HEK293 (cell line): ENCODE results near the gene KCTD6.

ENCODE experiments used
- KLF1 ChIP-seq: fragments of 450-650 bp; formaldehyde crosslinking; IDR thresholded peaks from 2 replicates; pipeline ENCODE4 v1.5.1; 2016; ENCODE audit warnings: missing biosample characterization, missing genetic modification characterization
- KLF10 ChIP-seq: fragments of 450-650 bp; IDR thresholded peaks from 2 replicates; pipeline ENCODE4 v1.5.1; 2018; ENCODE audit warnings: missing biosample characterization, mild to moderate bottlenecking, missing genetic modification characterization
- SP2 ChIP-seq: fragments of 450-650 bp; formaldehyde crosslinking; IDR thresholded peaks from 2 replicates; pipeline ENCODE4 v1.5.1; 2016; ENCODE audit warnings: missing biosample characterization, missing genetic modification characterization
- TRIM28 ChIP-seq: IDR thresholded peaks from 2 replicates; pipeline ENCODE4 v1.6.1; 2011; ENCODE audit warnings: low read length, control low read depth, borderline replicate concordance
- ZBTB7A ChIP-seq: fragments of 450-650 bp; formaldehyde crosslinking; IDR thresholded peaks from 2 replicates; pipeline ENCODE4 v1.5.1; 2016; ENCODE audit warnings: low read depth, missing biosample characterization, missing genetic modification characterization
- ZNF10 ChIP-seq: fragments of 450-650 bp; formaldehyde crosslinking; IDR thresholded peaks from 2 replicates; pipeline ENCODE4 v1.5.1; 2017; ENCODE audit warnings: missing biosample characterization, missing genetic modification characterization
- ZNF184 ChIP-seq: fragments of 450-650 bp; IDR thresholded peaks from 2 replicates; pipeline ENCODE4 v1.5.1; 2018; ENCODE audit warnings: missing biosample characterization, mild to moderate bottlenecking, missing genetic modification characterization
- ZNF266 ChIP-seq: fragments of 450-650 bp; formaldehyde crosslinking; IDR thresholded peaks from 2 replicates; pipeline ENCODE4 v1.5.1; 2016; ENCODE audit warnings: missing biosample characterization, missing genetic modification characterization, low read depth
- ZNF274 ChIP-seq, 2 experiments: fragments of 200-500 bp in 1 of 2; fragments of 450-650 bp in 1 of 2; sonication (Bioruptor generic) in 1 of 2; formaldehyde crosslinking in 1 of 2; IDR thresholded peaks; 2 replicates each; pipeline versions ENCODE4 v1.5.1 to v1.6.1; 2014 to 2016; ENCODE audit warnings: borderline replicate concordance in 1 of 2, inconsistent platforms in 1 of 2, low read length in 1 of 2, missing biosample characterization in 1 of 2, missing genetic modification characterization in 1 of 2
- ZNF707 ChIP-seq: fragments of 450-650 bp; formaldehyde crosslinking; IDR thresholded peaks from 2 replicates; pipeline ENCODE4 v1.5.1; 2016; ENCODE audit warnings: missing biosample characterization, missing genetic modification characterization
- TF ChIP-seq, protein P1 (sequence below): fragments of 450-650 bp; formaldehyde crosslinking; IDR thresholded peaks from 2 replicates; pipeline ENCODE4 v1.5.1; 2016; ENCODE audit warnings: missing biosample characterization, missing genetic modification characterization
- TF ChIP-seq, protein P2 (sequence below): fragments of 450-650 bp; IDR thresholded peaks from 2 replicates; pipeline ENCODE4 v1.5.1; 2018; ENCODE audit warnings: missing biosample characterization, missing genetic modification characterization
- TF ChIP-seq, protein P3 (sequence below): fragments of 450-650 bp; formaldehyde crosslinking; IDR thresholded peaks from 2 replicates; pipeline ENCODE4 v1.5.1; 2016; ENCODE audit warnings: missing biosample characterization, missing genetic modification characterization
- TF ChIP-seq, protein P4 (sequence below): fragments of 450-650 bp; formaldehyde crosslinking; IDR thresholded peaks from 2 replicates; pipeline ENCODE4 v1.5.1; 2016; ENCODE audit warnings: missing biosample characterization, missing genetic modification characterization

DNA sequence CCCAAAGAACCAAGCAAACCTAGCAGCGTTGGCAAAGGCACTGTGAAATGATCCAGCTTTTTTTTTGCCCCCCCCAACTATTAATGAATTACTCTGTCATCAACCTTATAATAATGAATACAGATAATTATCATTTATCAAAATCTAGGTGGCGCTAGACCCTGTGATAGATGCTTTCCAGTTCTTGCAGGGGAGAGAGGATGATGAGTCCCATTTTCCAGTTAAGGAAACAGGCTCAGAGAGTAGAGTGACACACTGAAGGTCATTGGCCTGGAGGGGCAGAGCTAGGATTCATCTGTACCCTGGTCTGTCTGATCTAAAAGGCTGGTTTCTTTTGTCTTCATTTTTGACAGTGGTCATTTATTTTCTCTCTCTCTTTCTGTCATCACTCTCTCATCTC, 40.1 kb downstream of the KCTD6 start:
- TF ChIP-seq ZBTB7A (tag by site-specific recombination) (no peak), SP2 (tag by site-specific recombination) (no peak), KLF1 (tag by site-specific recombination) (no peak), KLF10 (tag by site-specific recombination) (no peak), ZNF274 (IDR thresholded peaks at IDR 0.05; ENCODE audit: low read length) (no peak), ZNF274 (tag by site-specific recombination; IDR thresholded peaks at IDR 0.05; ENCODE audit: borderline replicate concordance) (no peak), ZNF184 (tag by site-specific recombination) (no peak), ZNF707 (tag by site-specific recombination) (no peak), TRIM28 (no peak), ZNF266 (tag by site-specific recombination) (no peak), ZNF10 (no peak)
- TF ChIP-seq, protein P1, sequence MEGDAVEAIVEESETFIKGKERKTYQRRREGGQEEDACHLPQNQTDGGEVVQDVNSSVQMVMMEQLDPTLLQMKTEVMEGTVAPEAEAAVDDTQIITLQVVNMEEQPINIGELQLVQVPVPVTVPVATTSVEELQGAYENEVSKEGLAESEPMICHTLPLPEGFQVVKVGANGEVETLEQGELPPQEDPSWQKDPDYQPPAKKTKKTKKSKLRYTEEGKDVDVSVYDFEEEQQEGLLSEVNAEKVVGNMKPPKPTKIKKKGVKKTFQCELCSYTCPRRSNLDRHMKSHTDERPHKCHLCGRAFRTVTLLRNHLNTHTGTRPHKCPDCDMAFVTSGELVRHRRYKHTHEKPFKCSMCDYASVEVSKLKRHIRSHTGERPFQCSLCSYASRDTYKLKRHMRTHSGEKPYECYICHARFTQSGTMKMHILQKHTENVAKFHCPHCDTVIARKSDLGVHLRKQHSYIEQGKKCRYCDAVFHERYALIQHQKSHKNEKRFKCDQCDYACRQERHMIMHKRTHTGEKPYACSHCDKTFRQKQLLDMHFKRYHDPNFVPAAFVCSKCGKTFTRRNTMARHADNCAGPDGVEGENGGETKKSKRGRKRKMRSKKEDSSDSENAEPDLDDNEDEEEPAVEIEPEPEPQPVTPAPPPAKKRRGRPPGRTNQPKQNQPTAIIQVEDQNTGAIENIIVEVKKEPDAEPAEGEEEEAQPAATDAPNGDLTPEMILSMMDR (tag by site-specific recombination), result no peak
- TF ChIP-seq, protein P2, sequence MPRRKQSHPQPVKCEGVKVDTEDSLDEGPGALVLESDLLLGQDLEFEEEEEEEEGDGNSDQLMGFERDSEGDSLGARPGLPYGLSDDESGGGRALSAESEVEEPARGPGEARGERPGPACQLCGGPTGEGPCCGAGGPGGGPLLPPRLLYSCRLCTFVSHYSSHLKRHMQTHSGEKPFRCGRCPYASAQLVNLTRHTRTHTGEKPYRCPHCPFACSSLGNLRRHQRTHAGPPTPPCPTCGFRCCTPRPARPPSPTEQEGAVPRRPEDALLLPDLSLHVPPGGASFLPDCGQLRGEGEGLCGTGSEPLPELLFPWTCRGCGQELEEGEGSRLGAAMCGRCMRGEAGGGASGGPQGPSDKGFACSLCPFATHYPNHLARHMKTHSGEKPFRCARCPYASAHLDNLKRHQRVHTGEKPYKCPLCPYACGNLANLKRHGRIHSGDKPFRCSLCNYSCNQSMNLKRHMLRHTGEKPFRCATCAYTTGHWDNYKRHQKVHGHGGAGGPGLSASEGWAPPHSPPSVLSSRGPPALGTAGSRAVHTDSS, result no peak
- TF ChIP-seq, protein P3, sequence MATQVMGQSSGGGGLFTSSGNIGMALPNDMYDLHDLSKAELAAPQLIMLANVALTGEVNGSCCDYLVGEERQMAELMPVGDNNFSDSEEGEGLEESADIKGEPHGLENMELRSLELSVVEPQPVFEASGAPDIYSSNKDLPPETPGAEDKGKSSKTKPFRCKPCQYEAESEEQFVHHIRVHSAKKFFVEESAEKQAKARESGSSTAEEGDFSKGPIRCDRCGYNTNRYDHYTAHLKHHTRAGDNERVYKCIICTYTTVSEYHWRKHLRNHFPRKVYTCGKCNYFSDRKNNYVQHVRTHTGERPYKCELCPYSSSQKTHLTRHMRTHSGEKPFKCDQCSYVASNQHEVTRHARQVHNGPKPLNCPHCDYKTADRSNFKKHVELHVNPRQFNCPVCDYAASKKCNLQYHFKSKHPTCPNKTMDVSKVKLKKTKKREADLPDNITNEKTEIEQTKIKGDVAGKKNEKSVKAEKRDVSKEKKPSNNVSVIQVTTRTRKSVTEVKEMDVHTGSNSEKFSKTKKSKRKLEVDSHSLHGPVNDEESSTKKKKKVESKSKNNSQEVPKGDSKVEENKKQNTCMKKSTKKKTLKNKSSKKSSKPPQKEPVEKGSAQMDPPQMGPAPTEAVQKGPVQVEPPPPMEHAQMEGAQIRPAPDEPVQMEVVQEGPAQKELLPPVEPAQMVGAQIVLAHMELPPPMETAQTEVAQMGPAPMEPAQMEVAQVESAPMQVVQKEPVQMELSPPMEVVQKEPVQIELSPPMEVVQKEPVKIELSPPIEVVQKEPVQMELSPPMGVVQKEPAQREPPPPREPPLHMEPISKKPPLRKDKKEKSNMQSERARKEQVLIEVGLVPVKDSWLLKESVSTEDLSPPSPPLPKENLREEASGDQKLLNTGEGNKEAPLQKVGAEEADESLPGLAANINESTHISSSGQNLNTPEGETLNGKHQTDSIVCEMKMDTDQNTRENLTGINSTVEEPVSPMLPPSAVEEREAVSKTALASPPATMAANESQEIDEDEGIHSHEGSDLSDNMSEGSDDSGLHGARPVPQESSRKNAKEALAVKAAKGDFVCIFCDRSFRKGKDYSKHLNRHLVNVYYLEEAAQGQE (tag by site-specific recombination), result no peak
- TF ChIP-seq, protein P4, sequence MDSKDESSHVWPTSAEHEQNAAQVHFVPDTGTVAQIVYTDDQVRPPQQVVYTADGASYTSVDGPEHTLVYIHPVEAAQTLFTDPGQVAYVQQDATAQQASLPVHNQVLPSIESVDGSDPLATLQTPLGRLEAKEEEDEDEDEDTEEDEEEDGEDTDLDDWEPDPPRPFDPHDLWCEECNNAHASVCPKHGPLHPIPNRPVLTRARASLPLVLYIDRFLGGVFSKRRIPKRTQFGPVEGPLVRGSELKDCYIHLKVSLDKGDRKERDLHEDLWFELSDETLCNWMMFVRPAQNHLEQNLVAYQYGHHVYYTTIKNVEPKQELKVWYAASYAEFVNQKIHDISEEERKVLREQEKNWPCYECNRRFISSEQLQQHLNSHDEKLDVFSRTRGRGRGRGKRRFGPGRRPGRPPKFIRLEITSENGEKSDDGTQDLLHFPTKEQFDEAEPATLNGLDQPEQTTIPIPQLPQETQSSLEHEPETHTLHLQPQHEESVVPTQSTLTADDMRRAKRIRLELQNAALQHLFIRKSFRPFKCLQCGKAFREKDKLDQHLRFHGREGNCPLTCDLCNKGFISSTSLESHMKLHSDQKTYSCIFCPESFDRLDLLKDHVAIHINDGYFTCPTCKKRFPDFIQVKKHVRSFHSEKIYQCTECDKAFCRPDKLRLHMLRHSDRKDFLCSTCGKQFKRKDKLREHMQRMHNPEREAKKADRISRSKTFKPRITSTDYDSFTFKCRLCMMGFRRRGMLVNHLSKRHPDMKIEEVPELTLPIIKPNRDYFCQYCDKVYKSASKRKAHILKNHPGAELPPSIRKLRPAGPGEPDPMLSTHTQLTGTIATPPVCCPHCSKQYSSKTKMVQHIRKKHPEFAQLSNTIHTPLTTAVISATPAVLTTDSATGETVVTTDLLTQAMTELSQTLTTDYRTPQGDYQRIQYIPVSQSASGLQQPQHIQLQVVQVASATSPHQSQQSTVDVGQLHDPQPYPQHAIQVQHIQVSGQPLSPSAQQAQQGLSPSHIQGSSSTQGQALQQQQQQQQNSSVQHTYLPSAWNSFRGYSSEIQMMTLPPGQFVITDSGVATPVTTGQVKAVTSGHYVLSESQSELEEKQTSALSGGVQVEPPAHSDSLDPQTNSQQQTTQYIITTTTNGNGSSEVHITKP (tag by site-specific recombination), result no peak
